Stimulated activated CD8-positive, alpha-beta memory T cell treated with anti-CD3 and anti-CD28 coated beads, Interleukin-12 subunit alpha, Interleukin-12 subunit beta, amount 100 ng/mL, for 24 hours (primary cell): Measurements from ENCODE around the gene POU4F2.
"Not testable (repeated sequence)": the region's sequence is repeated elsewhere in the genome, so short reads cannot be mapped to it uniquely, and the experiment has no call there.

Experiments used
- DNase-seq: peaks from one replicate; pipeline ENCODE4 v3.0.0-alpha.2; 2020; ENCODE audit errors: extremely low read depth

The POU4F2 gene

GRCh38 chr4:146654687-146655520 is 16.2 kb downstream of the POU4F2 start:
- no peak for DNase-seq

- no peak for DNase-seq
These were observed 16.8 kb downstream of the POU4F2 start for GRCh38 chr4:146655521-146655856.

- DNase-seq: no peak
These were observed 22.7 kb downstream of the POU4F2 start for GRCh38 chr4:146661367-146661766.

- not testable (repeated sequence) for DNase-seq
These were observed 25.2 kb downstream of the POU4F2 start for GRCh38 chr4:146663968-146664311.

GRCh38 chr4:146674829-146675570 is 36.3 kb downstream of the POU4F2 start:
- no peak for DNase-seq
